Measurements from ENCODE around the gene C1orf53.

Gene C1orf53

DNA sequence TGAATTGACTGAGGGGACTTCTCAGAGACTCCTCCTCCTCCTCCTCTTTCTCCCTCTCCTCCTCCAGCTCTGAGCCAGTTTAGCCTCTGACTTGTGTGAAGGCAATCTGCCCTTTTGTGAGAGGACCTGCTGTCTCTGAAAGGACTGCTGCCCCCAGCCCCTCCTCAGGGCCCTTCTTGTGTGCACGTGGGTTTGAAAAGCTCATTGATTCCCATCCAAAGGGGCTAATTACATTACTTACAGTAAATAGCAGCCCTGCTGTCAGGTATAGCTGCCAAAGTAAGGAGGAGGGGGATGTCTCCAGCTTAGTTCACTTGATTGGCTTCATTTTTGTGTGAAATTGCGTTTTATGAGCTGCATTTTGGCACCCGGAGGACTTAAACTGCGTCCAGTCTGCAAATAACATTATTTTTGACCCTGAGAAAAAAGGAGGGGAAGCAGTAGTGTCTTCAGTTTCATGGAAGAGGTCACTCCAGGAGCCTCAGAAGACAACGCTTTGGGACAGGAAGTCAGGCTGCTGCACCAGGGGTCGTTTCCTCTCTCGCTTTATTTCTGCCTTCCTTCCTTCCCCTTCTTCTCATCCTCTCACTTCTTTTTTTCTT lies 12.9 kb downstream of the C1orf53 start:
- no peak overlapping the region for H3K4me3 ChIP-seq (ENCODE audit: low read depth, low read length)
- TF ChIP-seq, protein P1, sequence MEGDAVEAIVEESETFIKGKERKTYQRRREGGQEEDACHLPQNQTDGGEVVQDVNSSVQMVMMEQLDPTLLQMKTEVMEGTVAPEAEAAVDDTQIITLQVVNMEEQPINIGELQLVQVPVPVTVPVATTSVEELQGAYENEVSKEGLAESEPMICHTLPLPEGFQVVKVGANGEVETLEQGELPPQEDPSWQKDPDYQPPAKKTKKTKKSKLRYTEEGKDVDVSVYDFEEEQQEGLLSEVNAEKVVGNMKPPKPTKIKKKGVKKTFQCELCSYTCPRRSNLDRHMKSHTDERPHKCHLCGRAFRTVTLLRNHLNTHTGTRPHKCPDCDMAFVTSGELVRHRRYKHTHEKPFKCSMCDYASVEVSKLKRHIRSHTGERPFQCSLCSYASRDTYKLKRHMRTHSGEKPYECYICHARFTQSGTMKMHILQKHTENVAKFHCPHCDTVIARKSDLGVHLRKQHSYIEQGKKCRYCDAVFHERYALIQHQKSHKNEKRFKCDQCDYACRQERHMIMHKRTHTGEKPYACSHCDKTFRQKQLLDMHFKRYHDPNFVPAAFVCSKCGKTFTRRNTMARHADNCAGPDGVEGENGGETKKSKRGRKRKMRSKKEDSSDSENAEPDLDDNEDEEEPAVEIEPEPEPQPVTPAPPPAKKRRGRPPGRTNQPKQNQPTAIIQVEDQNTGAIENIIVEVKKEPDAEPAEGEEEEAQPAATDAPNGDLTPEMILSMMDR (IDR thresholded peaks at IDR 0.05; ENCODE audit: low read depth, low read length, missing control alignments) = no peak
- DNase-seq (ENCODE audit: low read depth) = no peak
- in situ Hi-C loops (cut with HindIII; ENCODE audit: low sequenced_read_pairs) = no loop called here

DNA sequence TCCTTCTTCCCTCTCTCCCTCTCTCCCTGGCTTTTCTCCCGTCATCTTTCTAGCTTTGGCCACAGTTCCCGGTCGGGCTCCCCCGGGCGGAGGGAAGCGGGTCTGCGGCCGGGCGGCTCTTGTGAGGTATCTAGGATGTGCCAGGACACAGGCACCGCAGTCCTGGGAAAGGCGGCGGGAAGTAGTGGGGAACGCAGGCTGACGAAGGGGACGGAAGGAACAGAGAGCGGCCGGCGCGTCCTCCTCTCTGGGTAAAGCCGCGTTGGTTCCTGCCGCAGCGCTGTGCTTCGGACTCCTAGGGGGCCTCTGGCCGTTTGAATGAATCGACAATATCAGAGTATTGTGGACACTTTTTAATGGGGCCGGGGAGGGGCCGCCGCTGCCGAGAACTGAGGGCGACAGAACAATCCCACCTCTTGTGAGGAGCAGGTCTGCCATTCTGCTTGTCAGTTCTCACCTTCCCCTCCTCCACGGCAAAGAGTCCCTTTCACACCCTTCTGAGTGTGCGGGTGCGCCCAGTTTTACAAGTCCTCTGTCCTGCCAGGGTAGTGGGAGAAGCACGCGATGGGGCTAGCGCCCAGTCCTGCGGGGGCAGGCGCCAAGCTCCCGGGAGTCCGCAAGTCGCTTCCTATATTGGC lies 13.6 kb downstream of the C1orf53 start:
- H3K4me3 ChIP-seq (ENCODE audit: low read depth, low read length) = peak overlapping the region; percentile 16
- DNase-seq (ENCODE audit: low read depth) = no peak
- TF ChIP-seq, protein P1 (IDR thresholded peaks at IDR 0.05; ENCODE audit: low read depth, low read length, missing control alignments) = peak; percentile 81
- in situ Hi-C loops (cut with HindIII; ENCODE audit: low sequenced_read_pairs) = no loop called here

DNA sequence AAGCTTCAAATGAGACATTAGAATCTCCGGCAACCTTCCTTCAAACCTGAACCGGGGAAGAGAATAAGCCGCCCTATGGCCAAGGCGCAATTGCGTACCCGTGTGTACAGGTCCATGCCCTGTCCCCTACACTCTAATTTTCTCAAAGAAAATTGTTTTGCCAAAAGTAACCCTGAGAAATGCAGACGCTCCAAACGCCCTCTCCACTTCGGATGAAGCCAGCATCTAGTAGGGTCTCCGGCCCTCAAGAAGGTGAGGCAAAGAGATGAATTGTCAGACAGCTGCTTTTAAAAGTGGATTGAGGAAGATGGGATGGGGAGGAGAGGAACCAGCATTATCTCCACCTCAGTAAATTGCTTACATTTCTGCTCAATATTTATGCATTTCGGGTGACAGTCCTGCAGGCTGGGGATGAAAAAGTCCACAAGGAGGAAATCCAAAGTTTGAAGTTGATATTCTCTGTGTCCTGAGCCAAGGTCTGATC lies 14.1 kb downstream of the C1orf53 start:
- no peak for DNase-seq (ENCODE audit: low read depth)
- TF ChIP-seq, protein P1 (IDR thresholded peaks at IDR 0.05; ENCODE audit: low read depth, low read length, missing control alignments) = no peak
- H3K4me3 ChIP-seq (ENCODE audit: low read depth, low read length) = no peak overlapping the region
- in situ Hi-C loops (cut with HindIII; ENCODE audit: low sequenced_read_pairs) = no loop called here

DNA sequence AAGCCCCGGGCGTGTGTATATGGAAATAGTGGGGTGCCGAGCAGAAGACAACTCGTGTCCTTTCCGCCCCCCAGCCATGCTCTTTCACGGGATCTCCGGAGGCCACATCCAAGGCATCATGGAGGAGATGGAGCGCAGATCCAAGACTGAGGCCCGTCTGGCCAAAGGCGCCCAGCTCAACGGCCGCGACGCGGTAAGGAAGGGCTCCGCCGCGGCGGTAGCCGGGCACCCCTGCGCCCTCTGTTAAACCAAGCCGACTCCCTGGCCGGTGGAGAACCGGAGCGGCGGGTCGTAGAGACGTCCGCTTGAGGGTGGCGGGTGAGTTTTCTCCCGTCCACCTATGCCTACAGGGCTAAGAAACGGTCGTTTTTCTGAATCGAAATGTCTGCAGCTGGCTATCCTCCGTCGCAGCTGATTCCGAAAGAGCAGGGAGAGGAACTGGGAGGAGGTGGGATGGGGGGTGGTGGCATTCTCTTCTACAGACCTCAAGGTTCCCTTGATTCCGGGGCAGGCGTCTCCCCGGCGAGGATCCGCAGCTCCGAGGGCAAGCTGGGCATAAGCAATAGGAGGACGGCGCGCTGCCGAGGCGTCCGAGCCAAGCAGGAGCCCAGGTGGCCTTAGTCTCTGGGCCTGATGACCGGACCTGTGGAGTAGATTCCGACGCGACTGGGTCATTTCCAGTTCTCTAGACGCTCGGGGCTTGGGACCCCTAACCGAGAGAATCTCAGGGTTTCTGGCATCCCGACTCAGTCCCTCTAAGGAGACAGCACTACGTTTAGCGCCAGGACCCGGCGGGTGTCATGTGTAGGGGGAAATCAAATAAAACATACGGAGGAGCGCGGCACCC lies 15.6 kb downstream of the C1orf53 start:
- in situ Hi-C loops (cut with HindIII; ENCODE audit: low sequenced_read_pairs) = no loop called here
- TF ChIP-seq, protein P1 (IDR thresholded peaks at IDR 0.05; ENCODE audit: low read depth, low read length, missing control alignments) = no peak
- DNase-seq (ENCODE audit: low read depth) = no peak
- peak overlapping the region; percentile 18 for H3K4me3 ChIP-seq (ENCODE audit: low read depth, low read length)

DNA sequence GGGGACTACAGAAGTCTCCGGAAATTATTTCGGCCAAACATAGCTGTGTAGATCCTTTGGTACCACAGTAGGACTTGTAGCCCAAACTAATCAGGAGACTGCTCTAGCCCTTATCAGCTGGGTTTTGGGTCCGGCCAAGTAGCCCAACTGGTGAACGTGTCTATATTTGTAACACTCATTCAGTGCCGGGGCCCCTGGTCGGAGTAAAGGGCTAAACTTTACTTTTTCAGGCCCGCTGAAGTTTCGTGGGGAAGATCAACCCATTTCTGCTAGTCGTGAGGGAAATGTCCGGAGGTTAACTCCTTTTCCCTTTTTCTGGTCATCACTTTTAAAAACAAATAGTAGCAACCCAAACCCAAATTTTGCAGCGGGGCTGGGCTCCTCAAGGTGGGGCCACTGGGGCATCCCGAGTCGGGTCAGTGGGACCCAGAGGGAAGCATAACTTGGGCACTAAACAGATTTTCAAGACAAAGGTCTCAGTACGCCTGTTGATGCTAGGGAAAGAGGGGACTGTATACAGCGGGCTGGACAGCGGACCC lies 16.4 kb downstream of the C1orf53 start:
- H3K4me3 ChIP-seq (ENCODE audit: low read depth, low read length) = no peak overlapping the region
- DNase-seq (ENCODE audit: low read depth) = no peak
- TF ChIP-seq, protein P1 (IDR thresholded peaks at IDR 0.05; ENCODE audit: low read depth, low read length, missing control alignments) = no peak
- in situ Hi-C loops (cut with HindIII; ENCODE audit: low sequenced_read_pairs) = no loop called here

DNA sequence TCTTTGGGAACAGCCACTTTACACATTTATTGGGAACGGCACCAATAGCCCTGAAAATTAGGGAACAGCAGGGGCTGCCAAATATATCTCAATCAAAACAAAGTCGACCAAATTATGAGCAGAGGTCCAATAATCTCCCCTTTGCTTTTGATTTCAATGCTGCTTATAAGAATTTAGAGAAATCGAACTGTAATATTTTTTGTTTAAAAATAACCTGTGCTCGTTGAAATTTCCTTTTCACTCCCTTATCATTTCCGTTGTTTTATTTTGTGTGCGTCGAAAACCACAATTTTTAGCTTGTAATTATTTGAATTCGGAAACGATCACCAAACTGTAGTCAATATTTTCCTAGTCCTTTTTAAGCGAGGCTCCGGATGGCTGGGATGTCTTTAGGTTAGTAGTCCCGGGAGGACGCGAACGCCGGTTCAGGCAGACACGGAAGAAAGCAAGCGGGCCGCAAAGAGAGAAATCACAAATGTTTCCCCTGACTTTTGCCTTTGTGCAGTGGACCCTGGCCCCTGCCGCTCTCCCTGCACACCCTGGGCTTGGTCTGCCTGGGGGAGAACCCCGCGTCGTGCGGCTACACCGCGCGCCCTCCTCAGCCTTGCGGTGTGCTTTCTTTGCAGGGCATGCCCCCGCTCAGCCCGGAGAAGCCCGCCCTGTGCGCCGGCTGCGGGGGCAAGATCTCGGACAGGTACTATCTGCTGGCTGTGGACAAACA lies 17.1 kb downstream of the C1orf53 start:
- TF ChIP-seq, protein P1 (IDR thresholded peaks at IDR 0.05; ENCODE audit: low read depth, low read length, missing control alignments) = no peak
- in situ Hi-C loops (cut with HindIII; ENCODE audit: low sequenced_read_pairs) = no loop called here
- no peak for DNase-seq (ENCODE audit: low read depth)
- no peak overlapping the region for H3K4me3 ChIP-seq (ENCODE audit: low read depth, low read length)

Data from astrocyte of the cerebellum (primary cell).